ENCODE data around the gene MZT1.

DNA sequence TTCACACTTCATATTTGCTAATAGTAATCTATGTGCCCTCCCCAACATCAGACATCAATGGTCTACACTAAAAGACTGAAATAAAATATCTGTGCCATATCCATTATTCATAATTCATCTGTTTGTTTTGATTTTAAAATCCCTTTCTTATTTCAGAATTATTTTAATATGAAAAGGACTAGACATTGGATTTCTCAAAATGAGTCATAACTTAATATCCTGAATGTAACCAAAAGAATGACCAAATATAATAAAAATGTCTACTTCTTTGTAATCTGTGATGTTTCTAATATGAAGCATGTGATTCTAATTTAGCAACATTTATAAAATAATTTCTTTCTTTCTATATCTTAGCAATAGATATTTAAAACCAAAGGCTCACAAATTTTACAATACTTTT, 64.9 kb downstream of the MZT1 start:
- TF ChIP-seq, protein P1, sequence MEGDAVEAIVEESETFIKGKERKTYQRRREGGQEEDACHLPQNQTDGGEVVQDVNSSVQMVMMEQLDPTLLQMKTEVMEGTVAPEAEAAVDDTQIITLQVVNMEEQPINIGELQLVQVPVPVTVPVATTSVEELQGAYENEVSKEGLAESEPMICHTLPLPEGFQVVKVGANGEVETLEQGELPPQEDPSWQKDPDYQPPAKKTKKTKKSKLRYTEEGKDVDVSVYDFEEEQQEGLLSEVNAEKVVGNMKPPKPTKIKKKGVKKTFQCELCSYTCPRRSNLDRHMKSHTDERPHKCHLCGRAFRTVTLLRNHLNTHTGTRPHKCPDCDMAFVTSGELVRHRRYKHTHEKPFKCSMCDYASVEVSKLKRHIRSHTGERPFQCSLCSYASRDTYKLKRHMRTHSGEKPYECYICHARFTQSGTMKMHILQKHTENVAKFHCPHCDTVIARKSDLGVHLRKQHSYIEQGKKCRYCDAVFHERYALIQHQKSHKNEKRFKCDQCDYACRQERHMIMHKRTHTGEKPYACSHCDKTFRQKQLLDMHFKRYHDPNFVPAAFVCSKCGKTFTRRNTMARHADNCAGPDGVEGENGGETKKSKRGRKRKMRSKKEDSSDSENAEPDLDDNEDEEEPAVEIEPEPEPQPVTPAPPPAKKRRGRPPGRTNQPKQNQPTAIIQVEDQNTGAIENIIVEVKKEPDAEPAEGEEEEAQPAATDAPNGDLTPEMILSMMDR (IDR thresholded peaks at IDR 0.05): no peak
- TF ChIP-seq POLR2A (IDR thresholded peaks at IDR 0.05) (no peak), EP300 (IDR thresholded peaks at IDR 0.05) (no peak)
